ENCODE data around the gene MBP.

MBP gene

DNA sequence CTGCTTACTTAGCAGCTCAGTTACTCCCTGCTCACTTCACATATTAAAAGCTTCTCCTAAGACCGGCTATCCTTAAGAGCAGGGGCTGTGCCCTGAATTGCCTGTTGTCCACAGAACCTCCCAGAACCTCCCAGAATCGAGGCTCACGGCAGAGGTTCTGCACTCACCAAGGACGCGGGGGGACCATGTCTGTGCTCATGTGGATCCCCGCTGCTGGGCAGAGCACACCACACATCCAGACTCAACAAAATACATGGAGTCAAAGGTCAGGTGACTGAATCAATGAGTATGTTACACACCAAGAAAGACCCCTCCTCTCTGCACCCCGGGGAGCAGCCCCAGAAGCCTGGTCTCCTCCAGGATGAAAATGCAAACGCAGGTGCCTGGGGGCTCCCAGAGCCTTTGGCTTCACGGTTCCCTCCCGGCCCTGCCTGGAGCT lies 149.0 kb downstream of the MBP start:
- H3K9me3 ChIP-seq (ENCODE audit: control insufficient read depth, insufficient read depth, low read length): no peaks in the 10 kb centered on the region
- no peaks in the 10 kb centered on the region; the same call in 1 of the 2 replicates for H3K36me3 ChIP-seq (ENCODE audit: insufficient read depth, low read length)
- H3K4me1 ChIP-seq (ENCODE audit: insufficient read depth, low read length): 0 out of 2 replicates have a peak, but pooled peaks cover 3% of the 10 kb centered on the region
- no peak overlapping the region for H3K9ac ChIP-seq (ENCODE audit: low read depth, low read length)

DNA sequence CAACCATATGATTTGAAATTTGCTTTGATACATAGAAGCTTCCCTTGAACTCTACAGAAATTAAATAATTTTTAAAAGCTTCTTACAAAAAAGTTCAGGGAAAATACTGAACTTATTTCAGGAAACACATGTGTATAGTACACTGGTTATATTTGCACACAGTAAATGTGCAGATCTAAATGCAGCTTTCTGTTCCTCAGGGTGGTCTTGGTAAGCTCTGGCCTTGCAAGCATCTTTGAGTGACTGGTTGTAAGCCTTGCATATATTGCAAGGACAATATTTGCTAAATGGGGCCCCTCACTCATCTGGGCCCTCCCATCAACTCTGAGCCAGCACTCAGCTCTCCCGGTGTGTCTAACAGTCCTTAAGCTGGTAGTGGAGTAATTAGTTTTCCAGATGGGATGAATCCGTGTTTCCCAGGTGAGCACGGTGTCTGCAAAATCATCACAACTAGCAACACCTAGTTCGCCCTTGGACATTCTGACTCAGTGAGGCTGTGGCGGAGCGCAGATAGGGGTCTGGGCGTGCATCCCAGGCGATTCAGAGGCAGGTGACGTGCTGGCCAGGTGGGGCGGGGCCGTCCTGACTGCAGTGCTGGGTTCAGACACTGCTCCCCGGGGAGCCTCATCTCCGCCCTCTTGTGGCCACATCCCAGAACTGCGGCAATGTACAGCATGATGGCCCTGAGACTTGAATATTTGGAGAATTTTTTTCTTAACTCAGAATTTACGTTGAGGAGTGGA lies 149.6 kb downstream of the MBP start:
- no peaks in the 10 kb centered on the region for H3K4me1 ChIP-seq (ENCODE audit: insufficient read depth, low read length)
- H3K9ac ChIP-seq (ENCODE audit: low read depth, low read length): no peak overlapping the region
- no peaks in the 10 kb centered on the region for H3K9me3 ChIP-seq (ENCODE audit: control insufficient read depth, insufficient read depth, low read length)
- H3K36me3 ChIP-seq (ENCODE audit: insufficient read depth, low read length): no peaks in the 10 kb centered on the region; the same call in 1 of the 2 replicates

DNA sequence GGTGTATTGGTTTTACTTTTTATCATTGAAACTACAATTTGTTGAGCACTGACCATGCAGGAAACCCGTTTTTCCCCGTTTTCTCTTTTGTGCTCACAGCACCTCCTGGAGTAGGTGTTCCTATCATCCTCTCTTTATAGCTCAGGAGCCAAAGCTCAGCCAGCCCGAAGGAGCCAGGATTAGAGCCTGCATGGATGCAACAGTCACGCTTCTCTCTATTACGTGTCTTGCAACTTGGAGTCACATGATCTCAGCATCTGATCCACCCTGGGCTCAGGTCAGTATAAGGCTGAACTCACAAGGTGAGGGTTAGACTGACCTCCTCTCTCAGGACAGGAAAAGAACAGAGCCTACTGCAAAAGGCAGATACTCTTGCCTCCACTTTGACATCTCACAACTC lies 150.5 kb downstream of the MBP start:
- Histone ChIP-seq H3K9me3 (ENCODE audit: control insufficient read depth, insufficient read depth, low read length) (no peaks in the 10 kb centered on the region), H3K36me3 (ENCODE audit: insufficient read depth, low read length) (no peaks in the 10 kb centered on the region; the same call in none of the 2 replicates), H3K4me1 (ENCODE audit: insufficient read depth, low read length) (no peaks in the 10 kb centered on the region), H3K9ac (ENCODE audit: low read depth, low read length) (no peak overlapping the region)

DNA sequence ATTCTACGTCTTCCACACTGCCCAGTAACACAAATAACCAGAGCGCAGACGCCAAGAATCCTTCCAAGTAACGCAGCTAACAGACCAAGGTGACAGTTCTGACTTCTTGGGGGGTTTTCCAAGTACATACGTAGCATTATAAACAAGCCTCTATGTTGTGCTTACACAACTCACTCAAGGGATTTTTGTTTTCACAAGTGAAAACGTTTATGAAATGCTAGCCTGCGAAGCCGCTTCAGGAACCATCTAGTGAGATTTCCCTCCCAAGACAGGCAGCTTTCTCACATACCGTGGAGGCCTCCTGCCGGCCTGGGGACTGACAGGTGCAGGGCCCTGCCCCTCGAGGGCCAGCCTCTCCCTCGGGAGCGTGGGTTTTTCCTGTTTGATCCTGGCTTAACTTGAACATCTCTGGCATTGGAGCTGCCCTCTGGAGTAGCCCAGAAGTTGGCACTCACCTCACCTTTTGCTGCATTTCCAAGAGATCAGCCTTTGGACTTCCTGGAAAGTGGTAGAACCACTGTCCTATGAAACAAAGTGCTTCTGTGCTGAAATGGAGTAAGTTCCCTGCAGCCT lies 151.1 kb downstream of the MBP start:
- Histone ChIP-seq H3K9ac (ENCODE audit: low read depth, low read length) (no peak overlapping the region), H3K36me3 (ENCODE audit: insufficient read depth, low read length) (no peaks in the 10 kb centered on the region; the same call in none of the 2 replicates), H3K4me1 (ENCODE audit: insufficient read depth, low read length) (no peaks in the 10 kb centered on the region), H3K9me3 (ENCODE audit: control insufficient read depth, insufficient read depth, low read length) (no peaks in the 10 kb centered on the region)

DNA sequence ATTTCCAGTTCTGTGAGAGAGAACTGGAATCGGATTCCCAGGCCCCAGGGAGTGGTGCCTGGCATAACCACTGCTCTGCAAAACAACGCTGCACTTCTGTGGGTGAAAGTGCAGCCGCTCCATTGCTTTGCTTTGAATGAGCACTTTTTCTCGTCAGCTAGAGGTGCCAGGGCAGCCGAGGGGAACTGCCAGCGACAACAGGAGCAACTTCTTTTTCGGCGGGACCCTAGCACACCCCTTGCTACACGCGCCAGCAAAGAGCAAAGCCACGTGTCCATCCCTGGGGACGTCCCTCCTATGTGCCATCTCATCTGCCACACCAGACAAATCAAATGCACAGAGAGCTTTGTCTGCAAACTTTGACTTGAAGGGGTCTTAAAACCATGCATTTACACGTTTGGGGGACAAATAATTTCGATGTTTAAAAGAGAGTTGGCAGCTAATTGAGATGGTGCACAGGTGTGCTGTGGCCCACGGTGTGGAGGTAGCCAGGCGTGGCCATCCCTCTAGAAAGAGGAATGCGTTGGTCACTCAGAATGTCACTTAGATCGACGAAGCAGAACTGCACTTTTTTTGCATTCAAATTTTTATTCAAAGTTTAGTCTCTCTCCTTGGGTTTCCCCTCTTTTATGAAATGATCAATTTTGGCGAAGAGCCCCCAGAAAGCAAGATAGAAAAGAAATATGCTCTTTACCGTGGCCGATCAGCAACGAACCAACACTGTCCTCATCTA lies 151.8 kb downstream of the MBP start:
- Histone ChIP-seq H3K36me3 (ENCODE audit: insufficient read depth, low read length) (no peaks in the 10 kb centered on the region; the same call in none of the 2 replicates), H3K9me3 (ENCODE audit: control insufficient read depth, insufficient read depth, low read length) (no peaks in the 10 kb centered on the region), H3K4me1 (ENCODE audit: insufficient read depth, low read length) (no peaks in the 10 kb centered on the region), H3K9ac (ENCODE audit: low read depth, low read length) (no peak overlapping the region)

DNA sequence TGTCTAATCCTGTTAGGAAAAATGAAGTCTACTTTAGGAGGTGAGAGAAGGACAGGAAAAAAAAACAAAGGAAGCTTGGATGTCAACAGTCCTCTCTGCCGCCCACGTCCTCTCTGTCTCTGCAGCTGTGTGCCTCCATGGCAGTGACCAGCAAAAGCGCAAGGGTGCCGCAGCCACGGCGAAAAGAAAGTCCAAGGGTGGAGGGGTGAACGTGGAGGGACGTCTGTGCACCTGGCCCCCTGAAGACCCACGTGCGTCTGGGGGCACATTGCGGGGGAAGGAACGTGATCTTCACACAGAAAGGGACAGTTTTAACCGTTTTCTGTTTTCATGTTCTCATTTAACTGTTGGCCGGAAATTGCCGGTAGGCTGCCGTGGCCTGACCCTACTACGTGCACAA lies 152.7 kb downstream of the MBP start:
- Histone ChIP-seq H3K9me3 (ENCODE audit: control insufficient read depth, insufficient read depth, low read length) (no peaks in the 10 kb centered on the region), H3K4me1 (ENCODE audit: insufficient read depth, low read length) (no peaks in the 10 kb centered on the region), H3K9ac (ENCODE audit: low read depth, low read length) (no peak overlapping the region), H3K36me3 (ENCODE audit: insufficient read depth, low read length) (no peaks in the 10 kb centered on the region; the same call in none of the 2 replicates)

DNA sequence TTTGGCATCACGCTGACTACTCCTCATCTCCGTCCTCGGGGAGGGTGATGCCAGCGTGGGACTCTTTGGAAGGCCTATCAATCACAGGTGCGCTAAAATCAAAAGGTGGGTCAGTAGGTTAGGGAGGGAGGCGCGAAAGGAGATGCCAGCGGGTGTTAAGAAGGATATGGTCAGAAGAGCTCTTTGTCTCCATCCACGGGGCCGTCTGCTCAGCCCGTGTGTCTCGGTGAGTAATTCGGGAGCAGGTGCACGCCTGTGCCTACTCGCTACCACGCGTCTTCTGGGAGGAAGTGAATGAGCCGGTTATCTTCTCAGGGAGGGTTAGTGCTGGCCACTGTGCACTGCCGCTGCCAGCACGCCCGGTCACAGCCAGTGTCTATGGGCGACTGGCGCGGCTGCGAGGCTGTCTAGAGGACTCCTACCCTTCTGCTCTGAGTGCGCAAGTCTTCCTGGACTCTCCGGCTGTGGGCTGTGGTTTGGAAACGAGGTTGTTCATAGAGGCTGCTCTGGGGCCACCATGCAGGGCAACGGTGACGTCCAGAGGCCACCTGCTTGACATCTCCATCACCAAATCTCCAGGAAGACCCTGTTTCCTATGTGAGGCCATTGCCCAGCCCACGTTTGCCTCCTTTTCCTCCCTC lies 153.4 kb downstream of the MBP start:
- H3K36me3 ChIP-seq (ENCODE audit: insufficient read depth, low read length): no peaks in the 10 kb centered on the region; the same call in none of the 2 replicates
- no peaks in the 10 kb centered on the region for H3K9me3 ChIP-seq (ENCODE audit: control insufficient read depth, insufficient read depth, low read length)
- H3K4me1 ChIP-seq (ENCODE audit: insufficient read depth, low read length): no peaks in the 10 kb centered on the region
- H3K9ac ChIP-seq (ENCODE audit: low read depth, low read length): no peak overlapping the region

DNA sequence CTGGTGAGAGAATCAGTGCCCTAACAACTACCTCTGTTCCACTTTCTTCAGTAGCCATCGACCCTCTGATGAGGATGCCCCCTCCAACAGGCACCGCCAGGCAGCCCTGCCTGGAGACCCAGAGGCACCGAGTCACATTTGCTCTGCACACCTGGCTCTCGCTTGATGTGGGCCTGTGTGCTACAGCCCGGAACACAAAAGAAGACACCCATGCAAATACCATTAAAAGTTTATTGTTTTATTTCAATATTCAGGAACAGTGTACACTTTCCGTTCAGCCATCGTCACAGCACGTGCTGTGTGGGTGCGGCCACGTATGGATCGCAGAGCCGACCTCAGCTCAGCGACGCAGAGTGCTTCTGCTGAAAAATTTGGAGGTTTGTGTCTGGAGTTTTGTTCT lies 154.0 kb downstream of the MBP start:
- Histone ChIP-seq H3K36me3 (ENCODE audit: insufficient read depth, low read length) (no peaks in the 10 kb centered on the region; the same call in none of the 2 replicates), H3K9me3 (ENCODE audit: control insufficient read depth, insufficient read depth, low read length) (no peaks in the 10 kb centered on the region), H3K9ac (ENCODE audit: low read depth, low read length) (no peak overlapping the region), H3K4me1 (ENCODE audit: insufficient read depth, low read length) (no peaks in the 10 kb centered on the region)

DNA sequence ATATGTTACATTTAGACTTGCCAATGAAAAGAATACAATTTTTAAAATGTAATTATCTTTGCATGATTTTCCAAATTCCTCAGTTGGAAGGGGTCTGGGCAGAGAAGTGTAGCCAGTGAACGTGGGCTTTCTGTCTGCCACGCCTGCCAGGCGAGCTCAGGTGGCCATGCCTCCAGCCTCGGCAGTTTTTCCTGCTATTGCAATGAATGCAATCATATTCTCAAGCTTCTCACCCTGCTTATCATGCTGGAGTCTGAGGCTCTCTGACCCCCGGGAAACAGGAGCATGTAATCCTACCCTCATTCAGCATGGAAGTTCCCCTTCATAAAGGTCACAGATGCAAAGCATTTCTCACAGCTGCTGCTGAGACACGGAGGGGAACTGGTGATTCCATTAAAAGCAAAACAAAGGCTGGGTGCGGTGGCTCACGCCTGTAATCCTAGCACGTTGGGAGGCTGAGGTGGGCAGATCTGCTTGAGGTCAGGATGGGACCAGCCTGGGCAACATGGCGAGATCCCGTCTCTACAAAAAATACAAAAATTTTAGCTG lies 154.8 kb downstream of the MBP start:
- no peaks in the 10 kb centered on the region for H3K4me1 ChIP-seq (ENCODE audit: insufficient read depth, low read length)

DNA sequence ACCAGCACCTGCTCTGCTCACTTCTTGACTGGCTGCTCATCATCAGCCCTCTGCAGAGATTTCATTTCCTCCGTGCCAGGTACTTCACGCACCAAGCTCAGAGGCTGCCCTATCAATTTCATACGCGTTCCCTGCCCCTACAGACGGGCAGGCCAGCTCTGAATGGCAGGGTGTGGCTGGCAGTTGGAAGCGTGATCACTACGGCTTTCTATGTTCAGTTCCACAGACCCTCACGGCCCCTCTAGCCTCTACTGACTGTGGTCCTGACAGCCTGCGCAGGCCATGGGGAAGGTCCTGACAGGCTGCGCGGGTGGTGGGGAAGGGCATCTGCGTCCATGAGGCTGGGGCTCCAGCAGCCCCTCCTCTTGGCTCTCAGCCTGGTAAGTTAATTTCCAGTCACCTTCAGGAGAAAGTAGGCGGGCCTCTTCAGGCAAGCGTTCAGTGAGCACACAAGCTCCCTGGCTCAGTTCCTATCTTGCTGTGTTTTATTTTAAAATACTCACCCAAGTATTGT lies 155.4 kb downstream of the MBP start:
- no peaks in the 10 kb centered on the region; the same call in none of the 2 replicates for H3K36me3 ChIP-seq (ENCODE audit: insufficient read depth, low read length)
- H3K9ac ChIP-seq (ENCODE audit: low read depth, low read length): no peak overlapping the region

More for the DNA sequence above, 154.8 kb downstream of the MBP start:
- no peak overlapping the region for H3K9ac ChIP-seq (ENCODE audit: low read depth, low read length)
- no peaks in the 10 kb centered on the region; the same call in none of the 2 replicates for H3K36me3 ChIP-seq (ENCODE audit: insufficient read depth, low read length)
- no peaks in the 10 kb centered on the region for H3K9me3 ChIP-seq (ENCODE audit: control insufficient read depth, insufficient read depth, low read length)

DNA sequence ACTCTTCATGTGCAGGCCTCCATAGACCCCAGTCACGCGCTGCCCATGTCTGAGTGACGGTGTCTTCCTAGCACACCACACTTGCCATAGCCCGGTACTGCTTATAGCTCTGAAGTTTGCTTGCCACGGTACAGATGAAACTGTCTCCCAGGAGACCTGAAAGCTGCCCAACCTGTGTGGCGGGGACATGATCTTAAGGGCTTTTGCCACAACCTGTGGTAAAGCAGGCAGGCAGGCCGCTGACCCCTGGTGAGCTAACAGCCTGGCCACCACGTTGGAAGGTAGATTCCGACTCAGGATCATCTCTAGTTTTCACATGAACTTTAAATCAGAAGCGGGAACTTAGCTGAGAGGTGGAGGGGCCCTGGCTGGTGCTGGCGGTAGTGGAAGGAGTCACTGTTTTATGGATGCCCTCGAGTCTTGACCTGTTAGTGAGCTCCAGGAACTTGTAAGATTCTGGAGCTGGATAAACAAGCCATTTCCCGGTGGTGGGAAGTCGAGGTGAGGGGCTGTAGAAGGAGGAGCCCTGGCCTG lies 156.9 kb downstream of the MBP start:
- Histone ChIP-seq H3K9ac (ENCODE audit: low read depth, low read length) (no peak overlapping the region), H3K4me1 (ENCODE audit: insufficient read depth, low read length) (peaks cover 5% of the 10 kb centered on the region), H3K36me3 (ENCODE audit: insufficient read depth, low read length) (no peaks in the 10 kb centered on the region; the same call in none of the 2 replicates), H3K9me3 (ENCODE audit: control insufficient read depth, insufficient read depth, low read length) (no peaks in the 10 kb centered on the region)

More for the DNA sequence above, 155.4 kb downstream of the MBP start:
- Histone ChIP-seq H3K9me3 (ENCODE audit: control insufficient read depth, insufficient read depth, low read length) (no peaks in the 10 kb centered on the region), H3K4me1 (ENCODE audit: insufficient read depth, low read length) (no peaks in the 10 kb centered on the region)

DNA sequence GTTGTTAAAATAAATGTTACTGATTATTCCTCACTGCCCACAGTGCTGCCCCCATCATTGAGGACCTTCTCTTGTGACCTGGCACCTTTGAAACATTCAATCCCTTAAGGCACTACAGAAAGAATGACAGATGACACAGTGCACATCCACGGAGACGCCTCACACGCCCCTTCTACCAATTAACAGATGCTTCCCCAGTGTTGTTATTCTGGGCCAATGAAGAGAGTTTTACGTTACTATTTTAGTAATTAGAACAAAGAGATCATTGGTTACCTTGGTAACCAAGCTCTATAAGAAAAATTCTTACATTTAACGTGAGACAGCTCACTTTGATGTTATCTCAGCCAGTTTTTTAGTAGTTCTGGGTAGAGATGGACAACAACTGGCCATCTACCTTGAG lies 158.2 kb downstream of the MBP start:
- H3K4me1 ChIP-seq (ENCODE audit: insufficient read depth, low read length): peaks cover 5% of the 10 kb centered on the region
- no peak overlapping the region for H3K9ac ChIP-seq (ENCODE audit: low read depth, low read length)
- no peaks in the 10 kb centered on the region for H3K9me3 ChIP-seq (ENCODE audit: control insufficient read depth, insufficient read depth, low read length)
- H3K36me3 ChIP-seq (ENCODE audit: insufficient read depth, low read length): no peaks in the 10 kb centered on the region; the same call in 1 of the 2 replicates

DNA sequence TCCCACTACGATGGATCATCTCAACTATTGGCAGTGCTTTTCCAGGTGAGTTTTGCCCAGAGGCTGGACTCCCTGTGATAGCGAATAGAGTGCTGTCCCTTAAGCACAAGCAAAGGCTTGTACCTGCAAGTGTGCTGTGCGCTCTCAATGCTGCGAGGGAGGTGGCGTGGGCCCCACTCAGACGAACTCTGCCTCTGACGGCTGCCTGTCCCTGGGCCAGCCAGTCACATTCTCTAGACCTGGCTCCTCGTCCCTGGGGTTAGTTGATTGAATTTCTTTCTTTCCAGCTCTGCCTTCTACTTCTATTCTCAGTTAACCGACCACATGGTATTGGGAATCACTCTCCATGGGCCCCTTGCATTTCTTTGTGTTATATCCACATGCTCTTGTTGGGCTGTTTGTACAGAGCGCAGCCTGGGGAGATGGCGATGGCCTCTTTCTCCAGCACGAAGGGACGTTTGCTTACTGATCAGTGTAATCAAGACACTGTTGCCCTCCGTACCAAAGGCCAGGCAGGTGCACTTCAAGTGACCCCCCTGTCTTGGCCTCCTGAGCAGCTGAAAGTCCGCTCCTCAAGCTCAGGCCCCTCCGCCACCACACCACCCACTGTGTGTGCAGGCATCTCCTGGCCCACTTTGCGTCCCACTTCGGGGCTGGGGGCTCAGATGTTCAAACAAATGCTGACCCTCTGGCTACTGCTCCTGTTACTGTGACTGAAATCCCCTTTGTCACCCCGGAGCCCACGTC lies 158.9 kb downstream of the MBP start:
- Histone ChIP-seq H3K4me1 (ENCODE audit: insufficient read depth, low read length) (peaks cover 5% of the 10 kb centered on the region), H3K9me3 (ENCODE audit: control insufficient read depth, insufficient read depth, low read length) (no peaks in the 10 kb centered on the region), H3K36me3 (ENCODE audit: insufficient read depth, low read length) (no peaks in the 10 kb centered on the region; the same call in 1 of the 2 replicates), H3K9ac (ENCODE audit: low read depth, low read length) (no peak overlapping the region)
